Measurements from ENCODE around the gene SPTLC2.

Gene SPTLC2

DNA sequence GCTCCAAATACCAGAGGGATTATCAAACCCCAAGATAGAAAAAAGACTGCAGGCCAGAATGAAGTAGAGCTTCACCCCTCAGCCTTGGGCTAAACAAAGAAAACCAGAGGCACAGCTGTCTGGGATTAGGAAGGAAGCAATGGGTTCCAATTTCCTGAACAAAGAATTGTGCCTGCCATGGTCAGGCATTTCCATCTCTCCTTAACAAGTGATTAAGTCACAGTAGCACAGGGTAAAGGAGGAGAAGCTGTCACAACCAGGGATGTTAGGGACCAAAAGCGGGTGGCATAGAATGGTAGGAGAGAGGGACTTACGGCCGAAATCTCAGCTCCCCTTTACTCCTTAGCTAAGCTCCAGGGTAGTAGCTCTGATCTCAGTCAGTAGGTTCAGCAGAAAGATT lies 33.9 kb downstream of the SPTLC2 start:
- H3K27me3 ChIP-seq (ENCODE audit: control insufficient read depth in 1 of 2, insufficient read depth in 2 of 2, low read length in 2 of 2) = no peaks in the 10 kb centered on the region
- no peak overlapping the region for H3K4me3 ChIP-seq (ENCODE audit: low read depth in 1 of 2, low read length in 2 of 2)
- H3K27ac ChIP-seq (ENCODE audit: low read depth, low read length) = no peak overlapping the region
- H3K4me1 ChIP-seq (ENCODE audit: insufficient read depth, low read length) = no peaks in the 10 kb centered on the region
- H3K9ac ChIP-seq (ENCODE audit: low read length) = no peak overlapping the region
- no peaks in the 10 kb centered on the region for H3K9me3 ChIP-seq (ENCODE audit: low read length)
- no peaks in the 10 kb centered on the region for H3K36me3 ChIP-seq (ENCODE audit: insufficient read depth, low read length)

DNA sequence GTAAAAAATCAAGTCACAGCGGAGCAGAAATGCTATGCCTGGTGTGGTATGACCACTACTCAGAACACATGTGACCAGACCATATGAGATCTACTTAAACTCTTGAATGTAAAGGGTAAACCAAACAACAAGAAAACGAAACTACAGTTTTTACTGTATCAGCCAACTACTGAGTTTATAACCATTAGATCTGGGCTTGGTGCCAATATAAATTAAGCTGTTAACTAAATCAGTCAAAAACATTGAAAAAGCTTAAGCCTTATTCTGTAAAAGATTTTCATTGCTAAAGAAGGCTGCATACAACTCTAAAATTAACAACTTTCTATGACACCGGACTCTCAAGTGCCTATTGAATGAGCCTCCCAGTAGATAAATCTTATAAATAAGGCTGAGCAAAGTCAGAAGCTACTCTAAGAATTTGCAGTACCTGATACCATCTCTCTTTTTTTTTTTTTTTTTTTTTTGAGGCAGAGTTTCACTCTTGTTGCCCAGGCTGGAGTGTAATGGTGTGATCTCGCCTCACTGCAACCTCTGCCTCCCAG lies 35.4 kb downstream of the SPTLC2 start:
- peaks cover 5% of the 10 kb centered on the region for H3K36me3 ChIP-seq (ENCODE audit: insufficient read depth, low read length)
- no peaks in the 10 kb centered on the region for H3K9me3 ChIP-seq (ENCODE audit: low read length)
- no peaks in the 10 kb centered on the region for H3K4me1 ChIP-seq (ENCODE audit: insufficient read depth, low read length)
- H3K9ac ChIP-seq (ENCODE audit: low read length) = no peak overlapping the region
- H3K27ac ChIP-seq (ENCODE audit: low read depth, low read length) = no peak overlapping the region
- no peak overlapping the region for H3K4me3 ChIP-seq (ENCODE audit: low read depth in 1 of 2, low read length in 2 of 2)
- no peaks in the 10 kb centered on the region for H3K27me3 ChIP-seq (ENCODE audit: control insufficient read depth in 1 of 2, insufficient read depth in 2 of 2, low read length in 2 of 2)

DNA sequence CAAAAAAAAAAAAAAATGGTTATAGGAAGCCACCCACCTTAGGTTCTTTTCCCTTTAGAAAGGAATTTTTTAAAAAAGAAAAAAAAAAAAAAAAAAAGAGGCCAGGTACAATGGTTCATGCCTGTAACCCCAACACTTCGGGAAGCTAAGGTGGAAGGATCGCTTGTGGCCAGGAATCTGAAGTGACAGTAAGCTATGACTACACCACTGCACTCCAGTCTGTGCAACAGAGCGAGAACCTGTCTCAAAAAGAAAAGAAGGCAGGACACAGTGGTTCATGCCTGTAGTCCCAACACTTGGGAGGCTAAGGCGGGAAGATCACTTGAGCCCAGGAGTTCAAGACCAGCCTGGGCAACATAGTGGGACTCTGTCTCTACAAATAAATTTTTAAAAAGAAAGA lies 36.0 kb downstream of the SPTLC2 start:
- Histone ChIP-seq H3K9me3 (ENCODE audit: low read length) (no peaks in the 10 kb centered on the region), H3K36me3 (ENCODE audit: insufficient read depth, low read length) (peaks cover 6% of the 10 kb centered on the region), H3K27ac (ENCODE audit: low read depth, low read length) (no peak overlapping the region), H3K27me3 (ENCODE audit: control insufficient read depth in 1 of 2, insufficient read depth in 2 of 2, low read length in 2 of 2) (no peaks in the 10 kb centered on the region), H3K4me1 (ENCODE audit: insufficient read depth, low read length) (no peaks in the 10 kb centered on the region), H3K4me3 (ENCODE audit: low read depth in 1 of 2, low read length in 2 of 2) (no peak overlapping the region), H3K9ac (ENCODE audit: low read length) (no peak overlapping the region)

DNA sequence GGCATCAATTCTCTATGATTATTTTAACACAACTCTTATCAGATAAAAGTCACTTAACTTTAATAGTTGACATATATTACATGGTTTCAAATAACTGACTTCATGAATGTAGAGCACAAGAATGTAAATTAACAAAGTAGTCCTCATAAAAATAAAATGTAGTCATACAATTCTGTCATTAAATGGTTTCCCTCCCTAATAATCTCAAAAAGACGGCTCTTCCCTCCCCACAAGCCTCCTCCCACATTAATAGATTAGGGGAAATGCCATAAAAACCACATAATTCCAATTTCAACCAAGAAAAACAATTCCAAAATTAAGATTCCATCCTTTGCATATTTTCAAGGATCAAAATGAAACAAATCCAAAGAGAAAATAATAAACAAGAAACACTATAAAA lies 36.7 kb downstream of the SPTLC2 start:
- Histone ChIP-seq H3K4me1 (ENCODE audit: insufficient read depth, low read length) (no peaks in the 10 kb centered on the region), H3K9me3 (ENCODE audit: low read length) (no peaks in the 10 kb centered on the region), H3K27me3 (ENCODE audit: control insufficient read depth in 1 of 2, insufficient read depth in 2 of 2, low read length in 2 of 2) (no peaks in the 10 kb centered on the region), H3K4me3 (ENCODE audit: low read depth in 1 of 2, low read length in 2 of 2) (no peak overlapping the region), H3K36me3 (ENCODE audit: insufficient read depth, low read length) (peaks cover 10% of the 10 kb centered on the region), H3K9ac (ENCODE audit: low read length) (no peak overlapping the region), H3K27ac (ENCODE audit: low read depth, low read length) (no peak overlapping the region)

DNA sequence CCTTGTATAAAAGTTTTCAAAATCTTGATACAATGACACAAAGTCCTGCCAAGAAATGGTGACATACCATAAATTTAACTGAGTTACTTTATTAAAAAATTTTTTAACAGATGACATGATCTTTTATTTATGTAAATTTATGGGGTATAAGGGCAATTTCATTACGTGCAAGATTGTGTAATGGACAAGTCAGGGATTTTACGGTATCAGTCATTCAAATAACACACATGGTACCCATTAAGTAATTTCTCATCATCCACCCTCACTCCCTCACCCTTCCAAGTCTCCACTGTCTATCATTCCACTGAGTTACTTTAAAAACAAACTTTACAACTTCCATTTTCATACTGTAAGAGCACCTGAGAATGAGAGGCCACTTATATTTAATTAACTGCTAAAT lies 37.4 kb downstream of the SPTLC2 start:
- Histone ChIP-seq H3K4me1 (ENCODE audit: insufficient read depth, low read length) (no peaks in the 10 kb centered on the region), H3K9me3 (ENCODE audit: low read length) (no peaks in the 10 kb centered on the region), H3K4me3 (ENCODE audit: low read depth in 1 of 2, low read length in 2 of 2) (no peak overlapping the region), H3K9ac (ENCODE audit: low read length) (no peak overlapping the region), H3K27me3 (ENCODE audit: control insufficient read depth in 1 of 2, insufficient read depth in 2 of 2, low read length in 2 of 2) (no peaks in the 10 kb centered on the region), H3K27ac (ENCODE audit: low read depth, low read length) (no peak overlapping the region), H3K36me3 (ENCODE audit: insufficient read depth, low read length) (peaks cover 10% of the 10 kb centered on the region)

DNA sequence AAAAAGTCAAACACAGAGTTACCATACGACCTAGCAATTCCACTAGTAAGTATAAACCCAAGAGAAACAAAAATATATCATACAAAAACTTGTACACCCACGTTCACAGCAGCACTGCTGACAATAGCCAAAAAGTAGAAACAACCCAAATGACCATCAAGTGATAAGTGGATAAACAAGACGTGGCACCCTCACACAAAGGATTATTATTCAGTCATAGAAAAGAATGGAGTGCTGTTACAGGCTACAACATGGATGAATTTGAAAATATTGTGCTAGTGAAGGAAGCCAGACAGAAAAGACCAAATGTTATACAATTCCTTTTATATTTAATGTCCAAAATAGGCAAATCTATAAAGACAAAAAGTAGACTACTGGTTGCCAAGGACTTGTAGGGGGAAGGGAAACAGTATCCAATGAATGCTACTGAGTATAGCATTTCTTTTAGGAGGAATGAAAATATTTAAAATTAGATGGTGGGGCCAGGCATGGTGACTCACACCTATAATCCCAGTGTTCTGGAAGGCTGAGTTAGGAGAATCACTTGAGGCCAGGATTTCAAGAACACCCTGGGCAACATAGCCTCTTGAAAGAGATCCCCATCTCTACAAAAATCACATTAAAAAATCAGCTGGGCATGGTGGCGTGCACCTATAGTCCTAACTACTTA lies 41.9 kb downstream of the SPTLC2 start:
- H3K27ac ChIP-seq (ENCODE audit: low read depth, low read length) = no peak overlapping the region
- no peaks in the 10 kb centered on the region for H3K27me3 ChIP-seq (ENCODE audit: control insufficient read depth in 1 of 2, insufficient read depth in 2 of 2, low read length in 2 of 2)
- no peaks in the 10 kb centered on the region for H3K9me3 ChIP-seq (ENCODE audit: low read length)
- no peaks in the 10 kb centered on the region for H3K4me1 ChIP-seq (ENCODE audit: insufficient read depth, low read length)
- no peak overlapping the region for H3K4me3 ChIP-seq (ENCODE audit: low read depth in 1 of 2, low read length in 2 of 2)
- peaks cover 14% of the 10 kb centered on the region for H3K36me3 ChIP-seq (ENCODE audit: insufficient read depth, low read length)
- H3K9ac ChIP-seq (ENCODE audit: low read length) = no peak overlapping the region

DNA sequence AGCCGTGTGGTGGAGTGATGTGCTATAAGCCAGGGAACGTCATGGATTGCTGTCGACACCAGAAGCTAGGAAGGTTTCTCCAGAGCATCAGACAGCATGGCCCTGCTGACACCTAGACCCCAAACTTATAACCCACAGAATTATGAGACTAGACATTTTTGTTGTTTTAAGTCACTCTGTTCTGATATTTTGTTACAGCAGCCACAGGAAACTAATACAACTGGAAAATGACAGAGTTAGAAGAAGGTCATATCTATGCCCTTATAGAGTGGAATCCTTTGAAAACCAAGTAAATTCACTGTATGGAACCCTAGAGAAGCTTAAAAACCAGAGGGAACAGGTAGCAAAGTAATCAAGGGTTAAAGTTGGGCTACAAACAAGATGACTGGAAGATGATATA lies 42.5 kb downstream of the SPTLC2 start:
- Histone ChIP-seq H3K27me3 (ENCODE audit: control insufficient read depth in 1 of 2, insufficient read depth in 2 of 2, low read length in 2 of 2) (no peaks in the 10 kb centered on the region), H3K9ac (ENCODE audit: low read length) (no peak overlapping the region), H3K4me3 (ENCODE audit: low read depth in 1 of 2, low read length in 2 of 2) (no peak overlapping the region), H3K4me1 (ENCODE audit: insufficient read depth, low read length) (no peaks in the 10 kb centered on the region), H3K9me3 (ENCODE audit: low read length) (no peaks in the 10 kb centered on the region), H3K36me3 (ENCODE audit: insufficient read depth, low read length) (peaks cover 14% of the 10 kb centered on the region), H3K27ac (ENCODE audit: low read depth, low read length) (no peak overlapping the region)

DNA sequence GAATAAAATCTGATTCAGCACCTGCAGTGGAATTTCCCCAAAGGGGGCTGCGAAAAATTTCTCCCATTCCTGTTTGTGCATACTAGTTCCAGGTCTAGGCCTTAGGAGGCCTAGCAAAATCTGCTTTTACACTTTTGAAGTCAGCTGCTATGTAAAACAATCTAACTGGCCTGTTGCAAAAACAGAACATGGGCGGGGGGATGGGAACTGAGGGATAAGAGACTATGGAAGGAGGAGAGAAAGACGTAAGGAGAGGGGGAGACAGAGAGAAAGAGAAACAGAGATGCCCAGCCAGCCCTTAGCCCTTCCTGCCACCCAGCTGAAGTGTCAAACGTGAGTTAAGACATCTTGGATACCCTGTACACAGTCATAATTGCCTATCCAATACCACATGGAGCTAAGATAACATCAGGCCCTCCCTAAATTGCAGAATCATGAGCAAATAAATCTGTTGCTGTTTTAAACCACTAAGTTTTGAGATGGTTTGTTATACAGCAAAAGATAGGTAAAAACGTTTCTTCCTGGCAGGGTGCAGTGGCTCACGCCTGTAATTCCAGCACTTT lies 45.6 kb downstream of the SPTLC2 start:
- peaks cover 8% of the 10 kb centered on the region for H3K36me3 ChIP-seq (ENCODE audit: insufficient read depth, low read length)
- no peaks in the 10 kb centered on the region for H3K27me3 ChIP-seq (ENCODE audit: control insufficient read depth in 1 of 2, insufficient read depth in 2 of 2, low read length in 2 of 2)
- H3K27ac ChIP-seq (ENCODE audit: low read depth, low read length) = no peak overlapping the region
- no peak overlapping the region for H3K9ac ChIP-seq (ENCODE audit: low read length)
- no peaks in the 10 kb centered on the region for H3K9me3 ChIP-seq (ENCODE audit: low read length)
- no peaks in the 10 kb centered on the region for H3K4me1 ChIP-seq (ENCODE audit: insufficient read depth, low read length)
- no peak overlapping the region for H3K4me3 ChIP-seq (ENCODE audit: low read depth in 1 of 2, low read length in 2 of 2)

DNA sequence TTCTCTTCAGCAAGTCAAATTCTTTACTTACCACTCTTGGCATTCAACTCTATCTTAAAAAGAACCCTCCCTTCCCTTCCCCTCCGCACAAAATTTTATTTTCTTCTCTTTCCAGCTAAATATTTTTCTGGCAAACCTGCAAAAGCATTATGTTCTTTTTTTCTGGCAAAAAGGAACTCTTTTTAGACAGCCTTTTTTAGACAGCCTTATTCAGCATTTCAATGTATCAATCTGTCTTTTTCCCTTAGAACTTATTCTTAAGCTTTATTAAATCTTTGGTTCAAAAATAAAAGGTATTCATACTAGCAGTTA lies 50.5 kb downstream of the SPTLC2 start:
- H3K9ac ChIP-seq (ENCODE audit: low read length) = no peak overlapping the region
- H3K27me3 ChIP-seq (ENCODE audit: control insufficient read depth in 1 of 2, insufficient read depth in 2 of 2, low read length in 2 of 2) = no peaks in the 10 kb centered on the region
- no peak overlapping the region for H3K27ac ChIP-seq (ENCODE audit: low read depth, low read length)
- H3K4me3 ChIP-seq (ENCODE audit: low read depth in 1 of 2, low read length in 2 of 2) = no peak overlapping the region
- no peaks in the 10 kb centered on the region for H3K4me1 ChIP-seq (ENCODE audit: insufficient read depth, low read length)
- no peaks in the 10 kb centered on the region for H3K36me3 ChIP-seq (ENCODE audit: insufficient read depth, low read length)
- H3K9me3 ChIP-seq (ENCODE audit: low read length) = no peaks in the 10 kb centered on the region

DNA sequence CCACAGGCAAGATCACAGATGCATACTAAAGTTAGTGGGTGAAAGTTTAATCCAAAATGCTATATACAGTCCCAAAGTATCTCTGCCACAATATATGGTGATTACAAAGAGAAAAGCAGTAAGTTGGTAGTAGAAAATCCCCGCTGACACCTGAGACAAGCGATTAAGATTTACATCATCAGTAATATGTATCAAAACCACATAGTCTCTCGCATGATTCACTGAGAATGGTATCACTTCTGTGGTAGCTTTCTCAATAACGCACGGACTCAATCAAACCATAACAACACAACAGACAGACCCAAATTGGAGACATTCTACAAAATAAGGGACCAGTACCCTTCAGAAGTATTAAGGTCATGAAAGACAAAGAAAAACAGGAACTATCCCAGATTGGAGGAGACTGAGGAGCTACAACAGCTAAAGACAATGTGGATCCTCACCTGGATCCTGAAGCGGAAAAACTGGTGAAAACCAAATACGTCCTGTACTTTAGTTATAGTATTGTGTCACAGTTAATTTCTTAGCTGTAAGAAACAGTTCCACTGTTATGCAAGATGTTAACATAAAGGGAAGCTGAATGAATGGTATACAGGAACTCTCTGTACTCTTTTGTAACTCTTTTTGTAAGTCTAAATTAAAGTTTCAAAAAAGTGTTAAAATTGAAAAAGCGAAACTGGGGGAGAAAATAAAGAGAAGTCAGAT lies 51.0 kb downstream of the SPTLC2 start:
- no peaks in the 10 kb centered on the region for H3K36me3 ChIP-seq (ENCODE audit: insufficient read depth, low read length)
- H3K27ac ChIP-seq (ENCODE audit: low read depth, low read length) = no peak overlapping the region
- H3K4me3 ChIP-seq (ENCODE audit: low read depth in 1 of 2, low read length in 2 of 2) = no peak overlapping the region

DNA sequence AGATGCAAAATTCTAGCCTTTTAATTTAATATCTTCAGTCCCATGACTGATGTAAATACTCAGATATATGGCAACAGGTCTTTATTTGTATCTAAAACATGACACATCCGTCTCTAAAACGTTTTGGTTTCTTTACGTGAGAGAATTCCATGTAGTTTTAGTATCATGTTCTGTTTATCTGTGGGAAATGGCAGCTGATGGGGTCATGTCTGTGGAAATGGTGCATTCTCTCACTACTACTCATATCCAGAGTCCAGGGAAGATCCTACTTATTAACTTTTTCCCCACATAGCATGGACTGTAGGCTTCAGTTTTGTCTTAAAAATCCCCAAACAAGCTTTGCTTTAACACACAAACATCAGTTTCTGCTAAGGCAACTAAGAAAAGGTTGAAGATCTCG lies 53.8 kb downstream of the SPTLC2 start:
- Histone ChIP-seq H3K4me3 (ENCODE audit: low read depth in 1 of 2, low read length in 2 of 2) (no peak overlapping the region), H3K27me3 (ENCODE audit: control insufficient read depth in 1 of 2, insufficient read depth in 2 of 2, low read length in 2 of 2) (no peaks in the 10 kb centered on the region), H3K4me1 (ENCODE audit: insufficient read depth, low read length) (no peaks in the 10 kb centered on the region), H3K9me3 (ENCODE audit: low read length) (no peaks in the 10 kb centered on the region), H3K9ac (ENCODE audit: low read length) (no peak overlapping the region), H3K36me3 (ENCODE audit: insufficient read depth, low read length) (no peaks in the 10 kb centered on the region), H3K27ac (ENCODE audit: low read depth, low read length) (no peak overlapping the region)

More for the DNA sequence above, 51.0 kb downstream of the SPTLC2 start:
- no peaks in the 10 kb centered on the region for H3K9me3 ChIP-seq (ENCODE audit: low read length)
- no peak overlapping the region for H3K9ac ChIP-seq (ENCODE audit: low read length)
- H3K4me1 ChIP-seq (ENCODE audit: insufficient read depth, low read length) = no peaks in the 10 kb centered on the region
- H3K27me3 ChIP-seq (ENCODE audit: control insufficient read depth in 1 of 2, insufficient read depth in 2 of 2, low read length in 2 of 2) = no peaks in the 10 kb centered on the region

All from muscle layer of colon (tissue), 2 donors.